Astrocyte (in vitro differentiated cells and primary cell): Measurements from ENCODE around the gene SLC35F2.

Experiments
- CTCF ChIP-seq: IDR thresholded peaks from 2 replicates; pipeline ENCODE4 v1.5.1; 2011; ENCODE audit warnings: low read depth, mild to moderate bottlenecking, inconsistent platforms, low read length, moderate library complexity; ENCODE audit not compliant: insufficient read depth
- EZH2 ChIP-seq: IDR thresholded peaks from 2 replicates; pipeline ENCODE4 v1.6.1; 2012; ENCODE audit warnings: mild to moderate bottlenecking, low read length, inconsistent platforms; ENCODE audit not compliant: insufficient read depth

DNA sequence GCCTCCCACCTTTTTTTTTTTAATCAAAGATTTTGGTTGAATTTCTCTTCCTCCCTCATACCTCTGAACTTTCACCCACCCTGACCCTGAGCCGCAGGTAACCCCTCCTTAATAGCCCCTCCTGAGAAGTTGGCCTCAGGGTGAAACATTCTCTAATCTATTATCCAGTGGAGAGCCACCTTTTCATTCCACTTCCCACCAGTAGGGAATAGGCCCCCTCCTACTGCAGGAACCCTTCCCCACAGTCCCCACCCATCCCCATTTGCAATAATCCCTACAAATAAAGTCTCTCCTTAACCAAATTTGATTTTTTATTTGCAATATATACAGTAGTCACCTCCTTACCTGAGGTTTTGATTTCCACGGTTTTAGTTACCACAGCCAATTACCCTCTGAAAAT is 2.1 kb upstream of the SLC35F2 start:
- TF ChIP-seq CTCF (no peak), EZH2 (no peak)
